ENCODE data around the gene MMP27. TPM values are rescaled to one million over a fixed set of nuclear protein-coding genes. Genes with fewer than 3 reads are reported as not detected.

MMP27 gene
- total RNA-seq, 2 experiments from 2014 or later, result not detected

- no peaks in the 10 kb centered on the region for H3K36me3 ChIP-seq (ENCODE audit: insufficient read depth, low read length)
- Mint-ChIP-seq H3K27me3 (peaks cover 6% of the 10 kb centered on the region), H3K4me3 (no peak overlapping the region), H3K27ac (no peak overlapping the region), H3K9me3 (no peaks in the 10 kb centered on the region), H3K4me1 (ENCODE audit: low read depth) (no peaks in the 10 kb centered on the region), H3K36me3 (ENCODE audit: low read depth) (no peaks in the 10 kb centered on the region)
- intact Hi-C loops (cut with DNase I, micrococcal nuclease), result loop anchor here in 1 of 2 experiments (5.0 kb wide), 2 partner anchors 172 to 807 kb away; no protein-coding TSS in a partner anchor
- ChIA-PET CTCF (no interaction called here), POLR2A (no interaction called here)
- no peak overlapping the region for H3K27ac ChIP-seq (ENCODE audit: low read depth in 1 of 2, low read length in 2 of 2)
- DNase-seq (no peak), ATAC-seq (ENCODE audit: poor library complexity) (no peak)
- H3K27me3 ChIP-seq (ENCODE audit: control insufficient read depth in 1 of 2, insufficient read depth in 2 of 2, low read length in 2 of 2), result no peaks in the 10 kb centered on the region
- H3K4me1 ChIP-seq (ENCODE audit: insufficient read depth, low read length), result no peaks in the 10 kb centered on the region
- TF ChIP-seq, protein P1, sequence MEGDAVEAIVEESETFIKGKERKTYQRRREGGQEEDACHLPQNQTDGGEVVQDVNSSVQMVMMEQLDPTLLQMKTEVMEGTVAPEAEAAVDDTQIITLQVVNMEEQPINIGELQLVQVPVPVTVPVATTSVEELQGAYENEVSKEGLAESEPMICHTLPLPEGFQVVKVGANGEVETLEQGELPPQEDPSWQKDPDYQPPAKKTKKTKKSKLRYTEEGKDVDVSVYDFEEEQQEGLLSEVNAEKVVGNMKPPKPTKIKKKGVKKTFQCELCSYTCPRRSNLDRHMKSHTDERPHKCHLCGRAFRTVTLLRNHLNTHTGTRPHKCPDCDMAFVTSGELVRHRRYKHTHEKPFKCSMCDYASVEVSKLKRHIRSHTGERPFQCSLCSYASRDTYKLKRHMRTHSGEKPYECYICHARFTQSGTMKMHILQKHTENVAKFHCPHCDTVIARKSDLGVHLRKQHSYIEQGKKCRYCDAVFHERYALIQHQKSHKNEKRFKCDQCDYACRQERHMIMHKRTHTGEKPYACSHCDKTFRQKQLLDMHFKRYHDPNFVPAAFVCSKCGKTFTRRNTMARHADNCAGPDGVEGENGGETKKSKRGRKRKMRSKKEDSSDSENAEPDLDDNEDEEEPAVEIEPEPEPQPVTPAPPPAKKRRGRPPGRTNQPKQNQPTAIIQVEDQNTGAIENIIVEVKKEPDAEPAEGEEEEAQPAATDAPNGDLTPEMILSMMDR (IDR thresholded peaks at IDR 0.05), result no peak
- H3K4me3 ChIP-seq (ENCODE audit: low read length), result no peak overlapping the region
- no peaks in the 10 kb centered on the region for H3K9me3 ChIP-seq (ENCODE audit: control insufficient read depth in 1 of 2, insufficient read depth in 1 of 2, low read length in 2 of 2)
Measured at GRCh38 chr11:102669664-102670063, 35.9 kb downstream of the MMP27 start.

GRCh38 chr11:102666331-102666957, 39.1 kb downstream of the MMP27 start:
- DNase-seq, result peak in 5 of 14 experiments; percentile 2 to 57 (median 45)
- Histone ChIP-seq H3K36me3 (ENCODE audit: insufficient read depth, low read length) (no peaks in the 10 kb centered on the region), H3K4me1 (ENCODE audit: insufficient read depth, low read length) (no peaks in the 10 kb centered on the region), H3K27ac (ENCODE audit: low read depth in 1 of 2, low read length in 2 of 2) (no peak overlapping the region), H3K9me3 (ENCODE audit: control insufficient read depth in 1 of 2, insufficient read depth in 1 of 2, low read length in 2 of 2) (no peaks in the 10 kb centered on the region), H3K4me3 (ENCODE audit: low read length) (no peak overlapping the region), H3K27me3 (ENCODE audit: control insufficient read depth in 1 of 2, insufficient read depth in 2 of 2, low read length in 2 of 2) (no peaks in the 10 kb centered on the region)
- TF ChIP-seq, protein P1 (IDR thresholded peaks at IDR 0.05), result peak; percentile 86
- CTCF ChIA-PET, result interaction anchor here (0.8 to 1.7 kb wide), 7 partner anchors 8 to 379 kb away, joined by 3 to 11 read pairs (median 3); no protein-coding TSS in a partner anchor
- no peaks in the 10 kb centered on the region for H3K4me1 Mint-ChIP-seq (ENCODE audit: low read depth)
- no peaks in the 10 kb centered on the region for H3K9me3 Mint-ChIP-seq
- H3K36me3 Mint-ChIP-seq (ENCODE audit: low read depth), result no peaks in the 10 kb centered on the region
- H3K27ac Mint-ChIP-seq, result no peak overlapping the region
- peaks cover 9% of the 10 kb centered on the region for H3K27me3 Mint-ChIP-seq
- intact Hi-C loops (cut with DNase I, micrococcal nuclease), result loop anchor here (1.0 to 5.0 kb wide), 4 partner anchors 169 to 804 kb away; no protein-coding TSS in a partner anchor
- ATAC-seq (ENCODE audit: poor library complexity), result peak; percentile 55
- no peak overlapping the region for H3K4me3 Mint-ChIP-seq
- POLR2A ChIA-PET, result interaction anchor here (0.9 to 1.7 kb wide), 3 partner anchors 90 to 378 kb away, joined by 3 to 8 read pairs (median 4); no protein-coding TSS in a partner anchor

GRCh38 chr11:102664001-102664752, 41.4 kb downstream of the MMP27 start:
- Histone ChIP-seq H3K27me3 (ENCODE audit: control insufficient read depth in 1 of 2, insufficient read depth in 2 of 2, low read length in 2 of 2) (no peaks in the 10 kb centered on the region), H3K9me3 (ENCODE audit: control insufficient read depth in 1 of 2, insufficient read depth in 1 of 2, low read length in 2 of 2) (no peaks in the 10 kb centered on the region), H3K4me3 (ENCODE audit: low read length) (no peak overlapping the region), H3K4me1 (ENCODE audit: insufficient read depth, low read length) (no peaks in the 10 kb centered on the region), H3K27ac (ENCODE audit: low read depth in 1 of 2, low read length in 2 of 2) (no peak overlapping the region), H3K36me3 (ENCODE audit: insufficient read depth, low read length) (no peaks in the 10 kb centered on the region)
- TF ChIP-seq, protein P1 (IDR thresholded peaks at IDR 0.05), result no peak
- ChIA-PET POLR2A (no interaction called here), CTCF (no interaction called here)
- intact Hi-C loops (cut with DNase I, micrococcal nuclease), result loop anchor here in 1 of 2 experiments (2.0 kb wide), 1 partner anchor 375 kb away; no protein-coding TSS in a partner anchor
- Mint-ChIP-seq H3K4me1 (ENCODE audit: low read depth) (no peaks in the 10 kb centered on the region), H3K9me3 (no peaks in the 10 kb centered on the region), H3K27me3 (peaks cover 20% of the 10 kb centered on the region), H3K27ac (no peak overlapping the region), H3K36me3 (ENCODE audit: low read depth) (no peaks in the 10 kb centered on the region), H3K4me3 (no peak overlapping the region)
- peak; percentile 48 for ATAC-seq (ENCODE audit: poor library complexity)
- DNase-seq, result peak in 5 of 14 experiments; percentile 2 to 24 (median 4)
